K562 (cell line): Measurements from ENCODE around the gene UQCR11. TPM values are rescaled to one million over a fixed set of nuclear protein-coding genes. Genes with fewer than 3 reads are reported as not detected.

Experiments
- ARID1B ChIP-seq: fragments of 450-650 bp; IDR thresholded peaks from 2 replicates; pipeline ENCODE4 v1.6.1; 2016; ENCODE audit warnings: antibody characterized with exemption, mild to moderate bottlenecking, inconsistent platforms
- ATF6 ChIP-seq: sonication (generic); formaldehyde crosslinking; IDR thresholded peaks from 2 replicates; pipeline ENCODE4 v1.4.0; 2020; ENCODE audit warnings: mild to moderate bottlenecking, missing genetic modification reagents
- CC2D1A ChIP-seq: fragments of 450-650 bp; IDR thresholded peaks from 2 replicates; pipeline ENCODE4 v1.6.1; 2017; ENCODE audit warnings: mild to moderate bottlenecking
- ERF ChIP-seq: fragments of 450-650 bp; formaldehyde crosslinking; IDR thresholded peaks from 2 replicates; pipeline ENCODE4 v1.4.0; 2020; ENCODE audit warnings: mild to moderate bottlenecking, mixed read lengths
- L3MBTL2 ChIP-seq: fragments of 450-650 bp; IDR thresholded peaks from 2 replicates; pipeline ENCODE4 v1.6.1; 2016; ENCODE audit warnings: mild to moderate bottlenecking, moderate library complexity
- MEIS2 ChIP-seq: fragments of 450-650 bp; IDR thresholded peaks from 2 replicates; pipeline ENCODE4 v1.6.1; 2014; ENCODE audit warnings: mild to moderate bottlenecking; ENCODE audit not compliant: partially characterized antibody
- NFE2 ChIP-seq: IDR thresholded peaks from 2 replicates; pipeline ENCODE4 v1.6.1; 2014; ENCODE audit warnings: antibody characterized with exemption, low read depth
- NR3C1 ChIP-seq: sonication (generic); formaldehyde crosslinking; IDR thresholded peaks from 2 replicates; pipeline ENCODE4 v1.8.1; 2022; ENCODE audit warnings: missing genetic modification reagents
- POLR2G ChIP-seq: fragments of 200-400 bp; formaldehyde crosslinking; IDR thresholded peaks from 2 replicates; pipeline ENCODE4 v1.6.1; 2017; ENCODE audit warnings: low read depth, mild to moderate bottlenecking, antibody characterized with exemption, low read length, moderate library complexity
- PTBP1 ChIP-seq: fragments of 200-400 bp; formaldehyde crosslinking; IDR thresholded peaks from 2 replicates; pipeline ENCODE4 v1.6.1; 2017; ENCODE audit warnings: low read depth, low read length
- RFX5 ChIP-seq: IDR thresholded peaks from 2 replicates; pipeline ENCODE4 v1.6.1; 2011; ENCODE audit warnings: low read depth, mild to moderate bottlenecking, improper control_type of control experiment, low read length
- XRCC5 ChIP-seq: fragments of 200-400 bp; formaldehyde crosslinking; IDR thresholded peaks from 2 replicates; pipeline ENCODE4 v1.6.1; 2017; ENCODE audit warnings: low read depth, mild to moderate bottlenecking, low read length
- YY1 ChIP-seq, 3 experiments: IDR thresholded peaks; 2 replicates each; pipeline ENCODE4 v1.6.1; 2011; ENCODE audit warnings: low read length in 2 of 3, mild to moderate bottlenecking in 2 of 3, moderate library complexity in 2 of 3, borderline replicate concordance in 1 of 3, control low read depth in 1 of 3, low read depth in 1 of 3; ENCODE audit not compliant: insufficient read depth in 3 of 3, insufficient replicate concordance in 2 of 3, control insufficient read depth in 1 of 3, insufficient read length in 1 of 3; ENCODE audit errors: extremely low read depth in 1 of 3
- ZBTB11 ChIP-seq, 3 experiments: fragments of 200-800 bp in 1 of 3; fragments of 250-450 bp in 1 of 3; fragments of 450-650 bp in 1 of 3; sonication (Bioruptor Pico) in 1 of 3; sonication (Bioruptor generic) in 1 of 3; formaldehyde crosslinking in 1 of 3; IDR thresholded peaks; 2 replicates each; pipeline versions ENCODE4 v1.6.1 to v1.8.0; 2016 to 2022; ENCODE audit warnings: mild to moderate bottlenecking in 2 of 3, missing genetic modification characterization in 2 of 3, missing compliant biosample characterization in 1 of 3, moderate library complexity in 1 of 3
- polyA plus RNA-seq, 8 experiments: library from polyadenylated mRNA; depleted of rRNA in 4 of 8; stranded (reverse) in 5 of 8; unstranded in 3 of 8; fragments of >200 nt; fragmentation: Nextera tagmentation in 2 of 8; fragmentation: Illumina TruSeq in 1 of 8; extraction: Ambion mirVana in 2 of 8; extraction: Trizol in 1 of 8; gene quantifications; 2 replicates each; pipeline versions ENCODE4 v1.2.1 to v1.2.3, GENCODE V29; 2011 to 2014; ENCODE audit warnings: inconsistent platforms in 1 of 8, missing spikeins in 1 of 8
- total RNA-seq, 7 experiments: library from RNA; depleted of rRNA in 6 of 7; stranded (reverse); fragments of >200 nt in 6 of 7; fragmentation: Illumina TruSeq in 2 of 7; extraction: Trizol in 2 of 7; gene quantifications; 2 replicates each; pipeline versions ENCODE4 v1.2.1 to v1.2.3, GENCODE V29; 2011 to 2021; ENCODE audit warnings: low replicate concordance in 1 of 7
- TF ChIP-seq, protein P1 (sequence below): sonication (generic); formaldehyde crosslinking; IDR thresholded peaks from 2 replicates; pipeline ENCODE4 v1.8.0; 2023; ENCODE audit warnings: missing genetic modification reagents, mild to moderate bottlenecking, borderline replicate concordance

UQCR11 gene
- total and polyA plus RNA-seq, 9 of the 15 experiments (the other 6 are each of a cell fraction or from before 2014, with no cell fraction given) = 57.6 to 394 (median 259) TPM

DNA sequence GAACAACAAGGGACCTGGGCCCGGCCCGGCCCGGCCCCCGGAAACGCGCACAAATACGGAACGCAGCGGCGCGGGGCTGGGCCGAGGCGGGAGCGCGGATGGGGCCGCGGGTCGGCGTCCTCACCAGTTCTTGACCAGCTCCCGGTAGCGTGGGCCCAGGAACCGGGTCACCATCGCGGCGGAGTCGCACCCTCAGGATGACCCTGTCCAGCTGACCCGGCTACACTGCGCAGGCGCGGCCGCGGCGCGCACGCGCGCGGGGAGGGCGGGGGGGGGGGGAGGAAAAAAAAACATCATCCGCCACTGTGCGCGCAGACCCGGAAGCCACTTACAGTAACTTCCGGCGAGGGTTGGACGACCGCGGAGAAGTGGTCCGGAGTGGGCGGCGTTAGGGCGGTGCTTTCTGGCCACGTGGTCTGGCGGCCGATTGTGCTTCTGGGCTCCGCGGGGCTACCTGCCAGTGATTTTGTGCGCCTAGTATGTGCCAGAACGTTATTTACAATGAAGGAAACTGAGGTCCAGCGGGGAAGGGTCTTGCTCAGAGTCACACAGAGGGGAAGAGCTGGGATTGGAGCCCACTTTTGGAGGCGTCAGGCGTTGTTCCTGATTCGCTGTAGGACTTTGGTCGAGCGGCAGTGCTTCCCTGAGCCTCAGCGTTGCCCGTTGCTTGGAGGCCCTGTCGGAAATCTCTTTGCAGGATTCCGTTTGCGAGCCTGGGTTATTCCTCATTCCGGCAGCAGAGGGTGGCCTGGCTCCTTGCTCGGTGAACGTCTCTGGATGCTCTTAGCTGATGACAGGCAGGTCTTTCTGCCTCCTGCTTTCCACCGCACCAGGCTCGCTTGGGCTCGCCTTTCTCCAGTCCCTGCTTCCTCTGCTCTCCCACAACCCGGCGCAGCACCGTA, at the start of gene UQCR11 (continued):
- TF ChIP-seq ATF6 (CRISPR knock-in tag) (no peak), ZBTB11 (CRISPR knock-in tag; IDR thresholded peaks at IDR 0.05) (peak in 1 of 3 experiments; percentile 93; a peak in 3 of 6 replicates), YY1 (IDR thresholded peaks at IDR 0.05; ENCODE audit: borderline replicate concordance in 1 of 3, control insufficient read depth in 1 of 3, extremely low read depth in 1 of 3, insufficient read depth in 3 of 3, insufficient read length in 1 of 3, insufficient replicate concordance in 2 of 3, low read depth in 1 of 3, low read length in 2 of 3) (peak in 1 of 3 experiments; percentile 59), ERF (CRISPR knock-in tag) (no peak), L3MBTL2 (peak; percentile 83), CC2D1A (no peak), NR3C1 (CRISPR knock-in tag) (no peak), RFX5 (no peak), MEIS2 (peak; percentile 85), ARID1B (0 out of 2 replicates have a peak, but pooled peaks have one; percentile 37), NFE2 (no peak), PTBP1 (no peak), POLR2G (peak; percentile 79), XRCC5 (no peak; the same call in 1 of the 2 replicates)
- TF ChIP-seq, protein P1, sequence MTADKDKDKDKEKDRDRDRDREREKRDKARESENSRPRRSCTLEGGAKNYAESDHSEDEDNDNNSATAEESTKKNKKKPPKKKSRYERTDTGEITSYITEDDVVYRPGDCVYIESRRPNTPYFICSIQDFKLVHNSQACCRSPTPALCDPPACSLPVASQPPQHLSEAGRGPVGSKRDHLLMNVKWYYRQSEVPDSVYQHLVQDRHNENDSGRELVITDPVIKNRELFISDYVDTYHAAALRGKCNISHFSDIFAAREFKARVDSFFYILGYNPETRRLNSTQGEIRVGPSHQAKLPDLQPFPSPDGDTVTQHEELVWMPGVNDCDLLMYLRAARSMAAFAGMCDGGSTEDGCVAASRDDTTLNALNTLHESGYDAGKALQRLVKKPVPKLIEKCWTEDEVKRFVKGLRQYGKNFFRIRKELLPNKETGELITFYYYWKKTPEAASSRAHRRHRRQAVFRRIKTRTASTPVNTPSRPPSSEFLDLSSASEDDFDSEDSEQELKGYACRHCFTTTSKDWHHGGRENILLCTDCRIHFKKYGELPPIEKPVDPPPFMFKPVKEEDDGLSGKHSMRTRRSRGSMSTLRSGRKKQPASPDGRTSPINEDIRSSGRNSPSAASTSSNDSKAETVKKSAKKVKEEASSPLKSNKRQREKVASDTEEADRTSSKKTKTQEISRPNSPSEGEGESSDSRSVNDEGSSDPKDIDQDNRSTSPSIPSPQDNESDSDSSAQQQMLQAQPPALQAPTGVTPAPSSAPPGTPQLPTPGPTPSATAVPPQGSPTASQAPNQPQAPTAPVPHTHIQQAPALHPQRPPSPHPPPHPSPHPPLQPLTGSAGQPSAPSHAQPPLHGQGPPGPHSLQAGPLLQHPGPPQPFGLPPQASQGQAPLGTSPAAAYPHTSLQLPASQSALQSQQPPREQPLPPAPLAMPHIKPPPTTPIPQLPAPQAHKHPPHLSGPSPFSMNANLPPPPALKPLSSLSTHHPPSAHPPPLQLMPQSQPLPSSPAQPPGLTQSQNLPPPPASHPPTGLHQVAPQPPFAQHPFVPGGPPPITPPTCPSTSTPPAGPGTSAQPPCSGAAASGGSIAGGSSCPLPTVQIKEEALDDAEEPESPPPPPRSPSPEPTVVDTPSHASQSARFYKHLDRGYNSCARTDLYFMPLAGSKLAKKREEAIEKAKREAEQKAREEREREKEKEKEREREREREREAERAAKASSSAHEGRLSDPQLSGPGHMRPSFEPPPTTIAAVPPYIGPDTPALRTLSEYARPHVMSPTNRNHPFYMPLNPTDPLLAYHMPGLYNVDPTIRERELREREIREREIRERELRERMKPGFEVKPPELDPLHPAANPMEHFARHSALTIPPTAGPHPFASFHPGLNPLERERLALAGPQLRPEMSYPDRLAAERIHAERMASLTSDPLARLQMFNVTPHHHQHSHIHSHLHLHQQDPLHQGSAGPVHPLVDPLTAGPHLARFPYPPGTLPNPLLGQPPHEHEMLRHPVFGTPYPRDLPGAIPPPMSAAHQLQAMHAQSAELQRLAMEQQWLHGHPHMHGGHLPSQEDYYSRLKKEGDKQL (CRISPR knock-in tag) = no peak
